H1 (cell line): Measurements from ENCODE around the gene NKAIN2. TPM values are rescaled to one million over a fixed set of nuclear protein-coding genes. Genes with fewer than 3 reads are reported as not detected.

Experiments
- CTCF ChIA-PET: fragments of 300-600 bp; sonication (Branson Sonifier 250); formaldehyde crosslinking; loops from one replicate; lab custom pipeline; 2021; ENCODE audit not compliant: partially characterized antibody; lab: Charles Lee
- POLR2A ChIA-PET: fragments of 300-600 bp; sonication (Branson Sonifier 250); formaldehyde crosslinking; loops from one replicate; lab custom pipeline; 2021; ENCODE audit warnings: inconsistent platforms; ENCODE audit not compliant: partially characterized antibody; lab: Charles Lee
- DNase-seq, 2 experiments: peaks; one replicate each; pipeline versions ENCODE4 v3.0.0 to v3.0.0-alpha.2; 2010 to 2022; ENCODE audit warnings: low spot score in 2 of 2, low read depth in 1 of 2, mixed read lengths in 1 of 2
- FAIRE-seq: peaks from 2 replicates; lab custom pipeline; 2011; peaks lifted over from hg19 to GRCh38; lab: Jason Lieb, UNC
- H2AFZ ChIP-seq: 2 replicates; pipeline ENCODE4 v1.8.1; 2012; ENCODE audit warnings: low read length, inconsistent platforms
- H2AK5ac ChIP-seq: 2 replicates; pipeline ENCODE4 v1.6.1; 2013; ENCODE audit warnings: low read depth, low read length
- H2BK120ac ChIP-seq: replicated peaks from 2 replicates; pipeline ENCODE3; 2013; ENCODE audit warnings: low read depth, low read length, inconsistent platforms
- H2BK12ac ChIP-seq: 2 replicates; pipeline ENCODE4 v1.6.1; 2013; ENCODE audit warnings: low read depth, low read length
- H2BK15ac ChIP-seq: 2 replicates; pipeline ENCODE4 v1.6.1; 2013; ENCODE audit warnings: low read length
- H2BK20ac ChIP-seq: 2 replicates; pipeline ENCODE4 v1.6.1; 2013; ENCODE audit warnings: low read length
- H2BK5ac ChIP-seq: 2 replicates; pipeline ENCODE4 v1.6.1; 2013; ENCODE audit warnings: low read depth, low read length
- H3K14ac ChIP-seq: 2 replicates; pipeline ENCODE4 v1.6.1; 2013; ENCODE audit warnings: inconsistent platforms; ENCODE audit not compliant: insufficient read length
- H3K18ac ChIP-seq: 2 replicates; pipeline ENCODE4 v1.6.1; 2013; ENCODE audit warnings: low read length; ENCODE audit errors: extremely low read depth
- H3K23ac ChIP-seq: 2 replicates; pipeline ENCODE4 v1.6.1; 2013; ENCODE audit warnings: inconsistent platforms; ENCODE audit not compliant: insufficient read length
- H3K23me2 ChIP-seq: 2 replicates; pipeline ENCODE4 v1.6.1; 2013; ENCODE audit warnings: low read depth, low read length
- H3K27ac ChIP-seq: 2 replicates; pipeline ENCODE4 v1.6.1; 2011; ENCODE audit warnings: low read depth, low read length, inconsistent platforms
- H3K27me3 ChIP-seq, 4 experiments: replicated peaks in 1 of 4; 1 replicate in 1 of 4; 2 replicates in 3 of 4; pipeline versions ENCODE4 v1.6.1 to v1.8.1; 2011 to 2013; ENCODE audit warnings: low read length in 3 of 4, mild to moderate bottlenecking in 3 of 4, inconsistent platforms in 2 of 4, mixed read lengths in 2 of 4, moderate library complexity in 1 of 4; ENCODE audit not compliant: control insufficient read depth in 3 of 4, insufficient read depth in 3 of 4; ENCODE audit errors: extremely low read depth in 1 of 4
- H3K36me3 ChIP-seq, 4 experiments: 2 replicates each; pipeline versions ENCODE4 v1.6.1 to v1.8.1; 2011 to 2013; ENCODE audit warnings: mild to moderate bottlenecking in 4 of 4, low read length in 3 of 4, moderate library complexity in 2 of 4, control low read depth in 1 of 4, inconsistent platforms in 1 of 4; ENCODE audit not compliant: insufficient read depth in 4 of 4, control insufficient read depth in 2 of 4
- H3K4ac ChIP-seq: replicated peaks from 2 replicates; pipeline ENCODE3; 2013; ENCODE audit warnings: low read length, low read depth, mixed read lengths, inconsistent platforms; ENCODE audit not compliant: insufficient read length
- H3K4me1 ChIP-seq, 4 experiments: replicated peaks in 1 of 4; 1 replicate in 1 of 4; 2 replicates in 3 of 4; pipeline versions ENCODE4 v1.6.1 to v1.8.1; 2011 to 2013; ENCODE audit warnings: low read length in 3 of 4, inconsistent platforms in 2 of 4, mixed read lengths in 1 of 4; ENCODE audit not compliant: insufficient read depth in 4 of 4, control insufficient read depth in 3 of 4
- H3K4me2 ChIP-seq, 2 experiments: 2 replicates each; pipeline versions ENCODE4 v1.6.1 to v1.8.1; 2011 to 2013; ENCODE audit warnings: low read depth in 2 of 2, low read length in 2 of 2, control low read depth in 1 of 2, inconsistent platforms in 1 of 2, mild to moderate bottlenecking in 1 of 2; ENCODE audit not compliant: insufficient read depth in 1 of 2
- H3K4me3 ChIP-seq, 4 experiments: fragments of 200-600, 300-600 bp in 1 of 4; sonication (generic), shearing (Covaris generic), sonication (Bioruptor Twin) in 1 of 4; 2 replicates each; pipeline versions ENCODE4 v1.5.1 to v1.8.1; 2011 to 2016; ENCODE audit warnings: low read length in 4 of 4, low read depth in 3 of 4, control low read depth in 2 of 4, inconsistent platforms in 2 of 4, mild to moderate bottlenecking in 2 of 4, mixed read lengths in 1 of 4, moderate library complexity in 1 of 4; ENCODE audit not compliant: insufficient read depth in 2 of 4; ENCODE audit errors: extremely low read depth in 1 of 4
- H3K56ac ChIP-seq: replicated peaks from 2 replicates; pipeline ENCODE3; 2013; ENCODE audit warnings: low read depth, mild to moderate bottlenecking, mixed read lengths, low read length, inconsistent platforms; ENCODE audit not compliant: insufficient read length
- H3K79me1 ChIP-seq: 2 replicates; pipeline ENCODE4 v1.6.1; 2013; ENCODE audit warnings: low read depth, low read length, control low read depth
- H3K79me2 ChIP-seq, 2 experiments: 2 replicates each; pipeline versions ENCODE4 v1.6.1 to v1.8.1; 2012 to 2013; ENCODE audit warnings: low read length in 2 of 2, mild to moderate bottlenecking in 2 of 2, inconsistent platforms in 1 of 2; ENCODE audit not compliant: insufficient read depth in 2 of 2, control insufficient read depth in 1 of 2
- H3K9ac ChIP-seq, 4 experiments: replicated peaks in 1 of 4; 1 replicate in 1 of 4; 2 replicates in 3 of 4; pipeline versions ENCODE4 v1.6.1 to v1.8.1; 2011 to 2013; ENCODE audit warnings: low read depth in 3 of 4, low read length in 3 of 4, control low read depth in 2 of 4, mild to moderate bottlenecking in 2 of 4, moderate library complexity in 2 of 4, inconsistent platforms in 1 of 4; ENCODE audit errors: extremely low read depth in 1 of 4
- H3K9me3 ChIP-seq, 2 experiments: 2 replicates each; pipeline versions ENCODE4 v1.6.1 to v1.8.1; 2012 to 2013; ENCODE audit warnings: mild to moderate bottlenecking in 2 of 2, moderate library complexity in 2 of 2, control low read depth in 1 of 2, inconsistent platforms in 1 of 2, low read depth in 1 of 2, low read length in 1 of 2, mixed read lengths in 1 of 2; ENCODE audit not compliant: insufficient read depth in 2 of 2
- H4K20me1 ChIP-seq, 2 experiments: replicated peaks in 1 of 2; 2 replicates each; pipeline versions ENCODE3 to v1.8.1; 2011 to 2013; ENCODE audit warnings: inconsistent platforms in 2 of 2, low read length in 2 of 2, mild to moderate bottlenecking in 1 of 2; ENCODE audit not compliant: insufficient read depth in 2 of 2, control insufficient read depth in 1 of 2
- H4K5ac ChIP-seq: 2 replicates; pipeline ENCODE4 v1.6.1; 2013; ENCODE audit warnings: low read length, low read depth, mixed read lengths, inconsistent platforms; ENCODE audit not compliant: insufficient read length
- H4K8ac ChIP-seq: 2 replicates; pipeline ENCODE4 v1.8.0; 2013; ENCODE audit warnings: mild to moderate bottlenecking, moderate library complexity, low read length, inconsistent platforms; ENCODE audit not compliant: insufficient read depth; ENCODE audit errors: extremely low read depth
- H4K91ac ChIP-seq: replicated peaks from 2 replicates; pipeline ENCODE3; 2013; ENCODE audit warnings: low read length, mixed read lengths, inconsistent platforms; ENCODE audit not compliant: insufficient read length
- BRCA1 ChIP-seq: IDR thresholded peaks from 2 replicates; pipeline ENCODE4 v1.6.1; 2012; ENCODE audit warnings: low read depth, low read length, improper control_type of control experiment
- EGR1 ChIP-seq: IDR thresholded peaks from 2 replicates; pipeline ENCODE4 v1.6.1; 2011; ENCODE audit warnings: low read depth, low read length, borderline replicate concordance
- KDM5A ChIP-seq: fragments of 200-600 bp; IDR thresholded peaks from 2 replicates; pipeline ENCODE4 v1.7.1; 2012; ENCODE audit warnings: mild to moderate bottlenecking, low read length, inconsistent platforms, mixed read lengths
- MAX ChIP-seq: IDR thresholded peaks from 2 replicates; pipeline ENCODE4 v1.6.1; 2012; ENCODE audit warnings: inconsistent platforms
- PHF8 ChIP-seq: fragments of 200-600 bp; sonication (generic); conservative IDR thresholded peaks from 2 replicates; pipeline ENCODE4 v1.7.1; 2012; ENCODE audit warnings: low read depth, mild to moderate bottlenecking, inconsistent platforms, low read length, moderate library complexity
- POLR2A ChIP-seq, 2 experiments: IDR thresholded peaks; 1 replicate in 1 of 2; 2 replicates in 1 of 2; pipeline ENCODE4 v1.6.1; 2011; ENCODE audit warnings: low read depth in 2 of 2, low read length in 2 of 2, mild to moderate bottlenecking in 2 of 2; ENCODE audit errors: control extremely low read depth in 1 of 2
- POU5F1 ChIP-seq: IDR thresholded peaks from 2 replicates; pipeline ENCODE4 v1.6.1; 2011; ENCODE audit warnings: low read depth, mild to moderate bottlenecking, low read length, moderate library complexity
- RAD21 ChIP-seq, 2 experiments: IDR thresholded peaks in 1 of 2; conservative IDR thresholded peaks in 1 of 2; 2 replicates each; pipeline ENCODE4 v1.6.1; 2011; ENCODE audit warnings: low read depth in 2 of 2, low read length in 2 of 2, improper control_type of control experiment in 1 of 2, inconsistent platforms in 1 of 2, mild to moderate bottlenecking in 1 of 2, moderate library complexity in 1 of 2
- SIN3A ChIP-seq, 2 experiments: IDR thresholded peaks in 1 of 2; conservative IDR thresholded peaks in 1 of 2; 2 replicates each; pipeline ENCODE4 v1.6.1; 2011 to 2012; ENCODE audit warnings: low read length in 2 of 2, improper control_type of control experiment in 1 of 2, low read depth in 1 of 2, mild to moderate bottlenecking in 1 of 2
- SIRT6 ChIP-seq: IDR thresholded peaks from one replicate; pipeline ENCODE4 v1.7.1; 2012; ENCODE audit warnings: low read length, inconsistent platforms
- SIX5 ChIP-seq: IDR thresholded peaks from 2 replicates; pipeline ENCODE4 v1.6.1; 2011; ENCODE audit warnings: mild to moderate bottlenecking, low read depth, low read length
- SP2 ChIP-seq: IDR thresholded peaks from 2 replicates; pipeline ENCODE4 v1.6.1; 2012; ENCODE audit warnings: mild to moderate bottlenecking, low read length, inconsistent platforms
- SP4 ChIP-seq: IDR thresholded peaks from 2 replicates; pipeline ENCODE4 v1.6.1; 2012; ENCODE audit warnings: low read length, inconsistent platforms
- SUZ12 ChIP-seq: fragments of 200-600 bp; sonication (generic); IDR thresholded peaks from 2 replicates; pipeline ENCODE4 v1.6.1; 2012; ENCODE audit warnings: mild to moderate bottlenecking, inconsistent platforms, low read length, moderate library complexity, mixed read lengths
- TBP ChIP-seq: IDR thresholded peaks from 2 replicates; pipeline ENCODE4 v1.6.1; 2011; ENCODE audit warnings: low read depth, low read length, improper control_type of control experiment
- WGBS, 2 experiments: shearing (Covaris generic) in 1 of 2; methylation state at CpG; one replicate each; pipeline versions ENCODE4 v1.1.6 to v1.1.7; 2013 to 2015; ENCODE audit warnings: low lambda C conversion rate in 2 of 2, mixed read lengths in 2 of 2, inconsistent platforms in 1 of 2, low coverage in 1 of 2, missing lambda C conversion rate in 1 of 2; ENCODE audit not compliant: insufficient replicate concordance in 2 of 2, insufficient coverage in 1 of 2, insufficient read length in 1 of 2; ENCODE audit errors: extremely low coverage in 1 of 2, missing lambda C conversion rate in 1 of 2; 5-methylcytosine and 5-hydroxymethylcytosine counted together
- polyA plus RNA-seq, 7 experiments: library from polyadenylated mRNA; depleted of rRNA in 3 of 7; stranded (reverse) in 5 of 7; unstranded in 2 of 7; fragments of >200 nt in 5 of 7; fragments of 200-250 nt in 2 of 7; gene quantifications; 1 replicate in 5 of 7; 2 replicates in 1 of 7; 4 replicates in 1 of 7; pipeline versions ENCODE4 v1.2.1 to v1.2.3, GENCODE V29; 2011 to 2013; ENCODE audit warnings: missing spikeins in 2 of 7, mixed read lengths in 2 of 7
- total RNA-seq: library from RNA; stranded (reverse); fragmentation: NEBNext Ultra II Directional; extraction: Animal tissue kit (Norgen Biotek cat#: 25700); gene quantifications from 2 replicates; pipeline ENCODE4 v1.2.1, GENCODE V29; 2021

NKAIN2 gene
- total and polyA plus RNA-seq, 2 of the 8 experiments (the other 6 are each of a cell fraction or from before 2014, with no cell fraction given) = 0.20 to 0.34 TPM

GRCh38 chr6:124459268-124459667, 655.6 kb downstream of the NKAIN2 start:
- Histone ChIP-seq H4K8ac (no peak overlapping the region), H4K20me1 (no peaks in the 10 kb centered on the region), H3K23ac (no peak overlapping the region), H3K27me3 (peaks cover 0 to 1% (median 0%) of the 10 kb centered on the region in 4 experiments; a peak in 1 of 7 replicates), H3K18ac (no peak overlapping the region), H3K36me3 (no peaks in the 10 kb centered on the region), H4K5ac (no peak overlapping the region), H2AK5ac (no peak overlapping the region), H3K9ac (no peak overlapping the region), H2BK12ac (no peak overlapping the region), H3K56ac (no peak overlapping the region), H4K91ac (no peak overlapping the region), H2BK20ac (no peak overlapping the region), H3K4me1 (no peaks in the 10 kb centered on the region), H3K79me1 (no peaks in the 10 kb centered on the region), H3K79me2 (no peaks in the 10 kb centered on the region), H3K9me3 (no peaks in the 10 kb centered on the region), H2BK120ac (no peak overlapping the region), H3K4me2 (no peak overlapping the region), H3K14ac (no peak overlapping the region), H2AFZ (no peak overlapping the region), H2BK15ac (no peak overlapping the region), H2BK5ac (no peak overlapping the region), H3K23me2 (no peaks in the 10 kb centered on the region), H3K27ac (no peak overlapping the region), H3K4ac (no peak overlapping the region), H3K4me3 (no peak overlapping the region)
- WGBS, 2 experiments = 96% methylated on average over 2 of the region's 2 CpGs; no CpG with 5 or more reads in 1 of the 2 experiments
- FAIRE-seq = no peak
- no peak for DNase-seq
- CTCF ChIA-PET = no interaction called here
- POLR2A ChIA-PET = no interaction called here
- TF ChIP-seq MAX (no peak), SUZ12 (no peak), KDM5A (no peak), SIX5 (no peak), POLR2A (IDR thresholded peaks at IDR 0.05; ENCODE audit: control extremely low read depth in 1 of 2, low read depth in 2 of 2, low read length in 2 of 2) (no peak), BRCA1 (no peak), EGR1 (no peak), SP2 (no peak), RAD21 (IDR thresholded peaks at IDR 0.05 in 1 of 2, conservative IDR thresholded peaks at IDR 0.05 in 1 of 2; ENCODE audit: low read depth in 2 of 2, low read length in 2 of 2) (no peak), SIRT6 (no peak), PHF8 (no peak), POU5F1 (no peak), SP4 (no peak), TBP (no peak), SIN3A (conservative IDR thresholded peaks at IDR 0.05 in 1 of 2, IDR thresholded peaks at IDR 0.05 in 1 of 2; ENCODE audit: low read depth in 1 of 2, low read length in 2 of 2) (no peak)
